A549 (cell line): Measurements from ENCODE around the gene TNFRSF11A. TPM values are rescaled to one million over a fixed set of nuclear protein-coding genes. Genes with fewer than 3 reads are reported as not detected.
A peak's percentile ranks its signal among the peaks of the same experiment; 100 is the strongest.

ENCODE experiments used
- ATAC-seq, 2 experiments: fragments of 200-7000 bp in 1 of 2; fragments of >200 bp in 1 of 2; cut with Nextera tagmentation in 1 of 2; cut with Tn5 transposase in 1 of 2; 3 replicates each; pipeline versions ENCODE4 v1.8.0 to v1.9.1; 2018 to 2020; ENCODE audit warnings: mild to moderate bottlenecking in 1 of 2, moderate library complexity in 1 of 2
- CTCF ChIA-PET: fragments of 300-600 bp; sonication (Branson Sonifier 250); formaldehyde crosslinking; extraction: SDS; loops from one replicate; lab custom pipeline; 2021; ENCODE audit warnings: antibody characterized with exemption, inconsistent platforms; lab: Yijun Ruan, JAX
- POLR2A ChIA-PET: fragments of 350-600 bp; formaldehyde crosslinking; extraction: SDS; loops from one replicate; lab custom pipeline; 2021; ENCODE audit warnings: antibody characterized with exemption, inconsistent platforms; lab: Yijun Ruan, JAX
- DNase-seq, 2 experiments: peaks; one replicate each; pipeline versions ENCODE4 v3.0.0 to v3.0.0-alpha.2; 2011 to 2016; ENCODE audit warnings: low read depth in 1 of 2, low spot score in 1 of 2
- FAIRE-seq: peaks from 2 replicates; lab custom pipeline; 2011; peaks lifted over from hg19 to GRCh38; lab: Jason Lieb, UNC
- H3K27ac ChIP-seq, 2 experiments: fragments of >200 bp; sonication (Bioruptor Twin); formaldehyde crosslinking; 3 replicates each; pipeline ENCODE4 v1.5.1; 2016 to 2017
- H3K4me1 ChIP-seq: fragments of >200 bp; sonication (Bioruptor Twin); formaldehyde crosslinking; 3 replicates; pipeline ENCODE4 v1.6.1; 2016
- H3K4me2 ChIP-seq: fragments of >200 bp; sonication (Bioruptor Twin); formaldehyde crosslinking; 3 replicates; pipeline ENCODE4 v1.6.1; 2016
- H3K4me3 ChIP-seq: fragments of >200 bp; sonication (Bioruptor Twin); formaldehyde crosslinking; 3 replicates; pipeline ENCODE4 v1.5.1; 2016
- H3K9me3 ChIP-seq: fragments of >200 bp; sonication (Bioruptor Twin); formaldehyde crosslinking; 3 replicates; pipeline ENCODE4 v1.6.1; 2016
- CHD2 ChIP-seq: fragments of 150-350 bp; IDR thresholded peaks from 2 replicates; pipeline ENCODE4 v1.6.1; 2014; ENCODE audit warnings: low read length; ENCODE audit not compliant: partially characterized antibody
- CHD4 ChIP-seq: fragments of 200-600 bp; sonication (generic); IDR thresholded peaks from 2 replicates; pipeline ENCODE4 v1.6.1; 2016; ENCODE audit warnings: antibody characterized with exemption, mild to moderate bottlenecking, borderline replicate concordance
- E2F6 ChIP-seq: IDR thresholded peaks from 2 replicates; pipeline ENCODE4 v1.6.1; 2012; ENCODE audit warnings: low read depth, borderline replicate concordance
- EP300 ChIP-seq, 2 experiments: fragments of >200 bp; sonication (Bioruptor Twin); formaldehyde crosslinking; IDR thresholded peaks; 2 replicates in 1 of 2; 3 replicates in 1 of 2; pipeline ENCODE4 v1.6.1; 2016 to 2017
- FOSL2 ChIP-seq, 2 experiments: fragments of 450-650 bp in 1 of 2; fragments of >200 bp in 1 of 2; sonication (Bioruptor Twin) in 1 of 2; formaldehyde crosslinking; IDR thresholded peaks; 2 replicates each; pipeline versions ENCODE4 v1.5.0 to v1.6.1; 2016 to 2020; ENCODE audit warnings: mild to moderate bottlenecking in 1 of 2, moderate library complexity in 1 of 2
- FOXS1 ChIP-seq: fragments of 250-450 bp; sonication (Bioruptor Pico); IDR thresholded peaks from 2 replicates; pipeline ENCODE4 v1.5.0; 2020; ENCODE audit warnings: mild to moderate bottlenecking, moderate library complexity
- HDAC2 ChIP-seq: fragments of 200-600 bp; sonication (generic); IDR thresholded peaks from 2 replicates; pipeline ENCODE4 v1.6.1; 2016
- HES2 ChIP-seq: fragments of >200 bp; sonication (Bioruptor Twin); formaldehyde crosslinking; IDR thresholded peaks from 2 replicates; pipeline ENCODE4 v1.6.1; 2016
- HOXA7 ChIP-seq: fragments of 250-450 bp; sonication (Bioruptor Pico); IDR thresholded peaks from 2 replicates; pipeline ENCODE4 v1.5.0; 2020; ENCODE audit warnings: mild to moderate bottlenecking, moderate library complexity
- HOXB13 ChIP-seq: fragments of 250-450 bp; sonication (Bioruptor Pico); IDR thresholded peaks from 2 replicates; pipeline ENCODE4 v1.5.0; 2020; ENCODE audit warnings: low read depth, mild to moderate bottlenecking, moderate library complexity
- HOXB5 ChIP-seq: fragments of 250-450 bp; sonication (Bioruptor Pico); IDR thresholded peaks from 2 replicates; pipeline ENCODE4 v1.5.0; 2020; ENCODE audit warnings: mild to moderate bottlenecking, moderate library complexity
- JUN ChIP-seq, 2 experiments: fragments of >200 bp; sonication (Bioruptor Twin); formaldehyde crosslinking; IDR thresholded peaks; 2 replicates in 1 of 2; 3 replicates in 1 of 2; pipeline ENCODE4 v1.6.1; 2016 to 2017
- KDM1A ChIP-seq: fragments of 200-600 bp; sonication (generic); IDR thresholded peaks from 2 replicates; pipeline ENCODE4 v1.6.1; 2016; ENCODE audit warnings: low read depth, mild to moderate bottlenecking
- KDM5A ChIP-seq: fragments of 200-600 bp; sonication (generic); IDR thresholded peaks from 2 replicates; pipeline ENCODE4 v1.6.1; 2016; ENCODE audit warnings: antibody characterized with exemption, mild to moderate bottlenecking
- MYC ChIP-seq: IDR thresholded peaks from 2 replicates; pipeline ENCODE4 v1.6.1; 2012; ENCODE audit warnings: mild to moderate bottlenecking, inconsistent platforms, low read length, improper control_type of control experiment, borderline replicate concordance
- NFE2L2 ChIP-seq: fragments of 150-350 bp; conservative IDR thresholded peaks from 2 replicates; pipeline ENCODE4 v1.6.1; 2014; ENCODE audit warnings: low read length
- POLR2AphosphoS2 ChIP-seq: conservative IDR thresholded peaks from 2 replicates; pipeline ENCODE4 v1.6.1; 2012; ENCODE audit warnings: low read length, improper control_type of control experiment, inconsistent platforms
- RCOR1 ChIP-seq: fragments of 150-350 bp; IDR thresholded peaks from 2 replicates; pipeline ENCODE4 v1.6.1; 2014; ENCODE audit warnings: antibody characterized with exemption, low read length, low read depth
- RFX5 ChIP-seq: fragments of 450-650 bp; IDR thresholded peaks from 2 replicates; pipeline ENCODE4 v1.7.1; 2014; ENCODE audit warnings: antibody characterized with exemption, mild to moderate bottlenecking, moderate library complexity
- USF2 ChIP-seq: fragments of 450-650 bp; IDR thresholded peaks from 2 replicates; pipeline ENCODE4 v1.6.1; 2014; ENCODE audit warnings: antibody characterized with exemption
- ZC3H11A ChIP-seq: fragments of 450-650 bp; IDR thresholded peaks from 2 replicates; pipeline ENCODE4 v1.6.1; 2014; ENCODE audit warnings: antibody characterized with exemption, mild to moderate bottlenecking
- WGBS: methylation state at CpG from one replicate; pipeline ENCODE4 v1.1.6; 2017; ENCODE audit errors: missing lambda C conversion rate; 5-methylcytosine and 5-hydroxymethylcytosine counted together
- polyA plus RNA-seq, 4 experiments: library from polyadenylated mRNA; depleted of rRNA in 3 of 4; stranded (reverse); fragments of >200 nt; fragmentation: RNase III in 1 of 4; extraction: RNeasy Plus Mini Kit Qiagen cat#74134 plus additional on column Dnase treatment in 1 of 4; gene quantifications; 2 replicates in 3 of 4; 3 replicates in 1 of 4; pipeline ENCODE4 v1.2.3, GENCODE V29; 2011 to 2017
- TF ChIP-seq, protein P1 (sequence below): fragments of >200 bp; sonication (Bioruptor Twin); formaldehyde crosslinking; IDR thresholded peaks from 3 replicates; pipeline ENCODE4 v1.6.1; 2016
- TF ChIP-seq, protein P2 (sequence below): IDR thresholded peaks from 2 replicates; pipeline ENCODE4 v1.6.1; 2012

Gene TNFRSF11A
- polyA plus RNA-seq, 2 of the 4 experiments (the other 2 are of a cell fraction): 1.9 to 4.0 TPM

DNA sequence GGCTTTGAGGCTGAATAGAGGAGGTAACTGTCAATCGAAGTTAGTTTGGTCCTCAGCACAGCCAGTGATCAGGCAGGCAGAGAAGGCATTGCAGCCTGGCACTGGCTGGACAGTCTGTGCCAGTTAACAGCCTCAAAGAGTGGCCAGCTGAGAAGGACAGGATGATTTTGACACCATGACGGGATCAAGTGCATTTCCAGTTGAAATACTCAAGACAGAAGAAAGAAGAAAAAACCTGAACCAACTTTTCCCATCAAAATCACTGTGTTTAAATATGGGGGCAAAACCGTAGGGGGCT is 101.0 kb downstream of the TNFRSF11A start:
- WGBS: 48% methylated on average over 2 of the region's 3 CpGs
- peak in 1 of 2 experiments; percentile 31; a peak in 4 of 6 replicates for ATAC-seq
- H3K4me3 ChIP-seq: no peak overlapping the region
- DNase-seq: no peak
- H3K4me1 ChIP-seq: peaks cover 5% of the 10 kb centered on the region; the same call in 2 of the 3 replicates
- H3K27ac ChIP-seq: peak overlapping the region in 1 of 2 experiments; percentile 88; a peak in 3 of 6 replicates
- POLR2A ChIA-PET: interaction anchor here (0.8 to 1.8 kb wide), 4 partner anchors 11 to 239 kb away, joined by 3 to 8 read pairs (median 4); partner anchors contain the start of genes PIGN and RELCH
- H3K4me2 ChIP-seq: no peak overlapping the region; the same call in 2 of the 3 replicates
- CTCF ChIA-PET: interaction anchor here (0.8 to 2.0 kb wide), 33 partner anchors 9 to 1013 kb away, joined by 3 to 19 read pairs (median 4); partner anchors contain the start of gene TNFRSF11A
- TF ChIP-seq FOSL2 (IDR thresholded peaks at IDR 0.05) (no peak), FOSL2 (CRISPR knock-in tag; IDR thresholded peaks at IDR 0.05) (no peak), CHD2 (no peak), HOXA7 (CRISPR knock-in tag) (no peak), CHD4 (no peak), E2F6 (no peak), RFX5 (no peak), ZC3H11A (no peak), POLR2AphosphoS2 (no peak), FOXS1 (CRISPR knock-in tag) (no peak), HDAC2 (no peak), KDM1A (no peak), HOXB5 (CRISPR knock-in tag) (no peak), JUN (IDR thresholded peaks at IDR 0.05) (no peak), RCOR1 (no peak), KDM5A (no peak), EP300 (IDR thresholded peaks at IDR 0.05) (no peak)
- TF ChIP-seq, protein P1, sequence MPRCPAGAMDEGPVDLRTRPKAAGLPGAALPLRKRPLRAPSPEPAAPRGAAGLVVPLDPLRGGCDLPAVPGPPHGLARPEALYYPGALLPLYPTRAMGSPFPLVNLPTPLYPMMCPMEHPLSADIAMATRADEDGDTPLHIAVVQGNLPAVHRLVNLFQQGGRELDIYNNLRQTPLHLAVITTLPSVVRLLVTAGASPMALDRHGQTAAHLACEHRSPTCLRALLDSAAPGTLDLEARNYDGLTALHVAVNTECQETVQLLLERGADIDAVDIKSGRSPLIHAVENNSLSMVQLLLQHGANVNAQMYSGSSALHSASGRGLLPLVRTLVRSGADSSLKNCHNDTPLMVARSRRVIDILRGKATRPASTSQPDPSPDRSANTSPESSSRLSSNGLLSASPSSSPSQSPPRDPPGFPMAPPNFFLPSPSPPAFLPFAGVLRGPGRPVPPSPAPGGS: no peak
- TF ChIP-seq, protein P2, sequence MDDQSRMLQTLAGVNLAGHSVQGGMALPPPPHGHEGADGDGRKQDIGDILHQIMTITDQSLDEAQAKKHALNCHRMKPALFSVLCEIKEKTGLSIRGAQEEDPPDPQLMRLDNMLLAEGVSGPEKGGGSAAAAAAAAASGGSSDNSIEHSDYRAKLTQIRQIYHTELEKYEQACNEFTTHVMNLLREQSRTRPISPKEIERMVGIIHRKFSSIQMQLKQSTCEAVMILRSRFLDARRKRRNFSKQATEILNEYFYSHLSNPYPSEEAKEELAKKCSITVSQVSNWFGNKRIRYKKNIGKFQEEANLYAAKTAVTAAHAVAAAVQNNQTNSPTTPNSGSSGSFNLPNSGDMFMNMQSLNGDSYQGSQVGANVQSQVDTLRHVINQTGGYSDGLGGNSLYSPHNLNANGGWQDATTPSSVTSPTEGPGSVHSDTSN: no peak
- no peak for FAIRE-seq
- peaks cover 9% of the 10 kb centered on the region; the same call in 2 of the 3 replicates for H3K9me3 ChIP-seq

DNA sequence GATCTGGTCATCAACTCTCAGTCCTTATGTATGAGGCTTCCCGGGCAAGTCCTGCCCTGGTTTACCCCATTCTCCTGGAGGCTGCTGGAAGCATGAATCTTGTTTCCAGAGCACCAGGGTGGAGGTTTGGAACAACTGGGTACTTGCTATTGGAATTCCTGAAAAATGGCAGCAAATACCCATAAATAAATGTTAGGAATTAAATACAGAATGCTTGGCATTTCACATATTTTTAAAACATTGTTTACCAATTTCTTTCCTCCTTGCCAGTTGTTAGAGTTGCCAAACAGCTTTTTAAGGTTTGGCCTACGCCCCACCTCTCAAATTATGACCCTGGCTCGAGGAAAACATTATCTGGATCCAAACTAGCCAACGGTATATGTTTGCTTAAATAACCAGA is 107.1 kb downstream of the TNFRSF11A start:
- peaks cover 9% of the 10 kb centered on the region; the same call in 2 of the 3 replicates for H3K9me3 ChIP-seq
- no peak for FAIRE-seq
- no peak overlapping the region for H3K4me2 ChIP-seq
- TF ChIP-seq HOXB13 (CRISPR knock-in tag) (no peak), RFX5 (no peak), HES2 (no peak), HDAC2 (no peak), EP300 (IDR thresholded peaks at IDR 0.05) (no peak), USF2 (no peak), NFE2L2 (no peak), MYC (no peak)
- ChIA-PET POLR2A (no interaction called here), CTCF (interaction anchor here (0.8 to 1.6 kb wide), 4 partner anchors 10 to 147 kb away, joined by 3 to 4 read pairs (median 3); no protein-coding TSS in a partner anchor)
- no peak overlapping the region for H3K27ac ChIP-seq
- peaks cover 6% of the 10 kb centered on the region for H3K4me1 ChIP-seq
- 50% methylated on average over 4 of the region's 4 CpGs for WGBS
- ATAC-seq: no peak
- H3K4me3 ChIP-seq: no peak overlapping the region
- DNase-seq: no peak
